C4-2B (cell line): ENCODE data around the gene TEX35.

Experiments used
- CTCF ChIP-seq: fragments of 450-650 bp; conservative IDR thresholded peaks from 2 replicates; pipeline ENCODE4 v1.5.1; 2017; ENCODE audit warnings: mild to moderate bottlenecking
- ZFX ChIP-seq: fragments of 450-650 bp; IDR thresholded peaks from 2 replicates; pipeline ENCODE4 v1.6.1; 2017

DNA sequence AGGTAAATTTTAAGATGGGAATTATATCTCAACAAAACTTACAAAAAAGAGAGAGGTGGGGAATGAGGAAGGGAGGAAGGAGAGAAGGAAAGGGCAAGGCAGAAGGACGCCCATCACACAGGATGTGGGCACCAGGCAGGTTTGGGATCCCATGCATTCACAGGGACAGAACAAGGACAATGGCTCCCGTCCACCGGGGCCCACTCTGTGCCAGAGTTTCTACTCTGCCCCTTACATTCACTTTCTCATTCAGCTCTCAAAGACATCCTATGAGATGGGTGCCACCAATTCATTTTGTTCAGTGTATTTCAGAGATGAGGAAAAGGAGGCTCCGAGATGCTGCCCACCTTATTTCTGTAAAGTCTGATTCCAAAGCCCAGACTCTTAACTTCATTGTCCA is 23.5 kb upstream of the TEX35 start:
- TF ChIP-seq CTCF (no peak), ZFX (no peak)
